OCI-M2 (cell line): ENCODE measurements around the gene CPTP.

Source experiments
- DNase-seq: peaks from one replicate; lab custom pipeline; 2025; ENCODE audit not compliant: unreplicated experiment; lab: John Stamatoyannopoulos, UW

The CPTP gene

DNA sequence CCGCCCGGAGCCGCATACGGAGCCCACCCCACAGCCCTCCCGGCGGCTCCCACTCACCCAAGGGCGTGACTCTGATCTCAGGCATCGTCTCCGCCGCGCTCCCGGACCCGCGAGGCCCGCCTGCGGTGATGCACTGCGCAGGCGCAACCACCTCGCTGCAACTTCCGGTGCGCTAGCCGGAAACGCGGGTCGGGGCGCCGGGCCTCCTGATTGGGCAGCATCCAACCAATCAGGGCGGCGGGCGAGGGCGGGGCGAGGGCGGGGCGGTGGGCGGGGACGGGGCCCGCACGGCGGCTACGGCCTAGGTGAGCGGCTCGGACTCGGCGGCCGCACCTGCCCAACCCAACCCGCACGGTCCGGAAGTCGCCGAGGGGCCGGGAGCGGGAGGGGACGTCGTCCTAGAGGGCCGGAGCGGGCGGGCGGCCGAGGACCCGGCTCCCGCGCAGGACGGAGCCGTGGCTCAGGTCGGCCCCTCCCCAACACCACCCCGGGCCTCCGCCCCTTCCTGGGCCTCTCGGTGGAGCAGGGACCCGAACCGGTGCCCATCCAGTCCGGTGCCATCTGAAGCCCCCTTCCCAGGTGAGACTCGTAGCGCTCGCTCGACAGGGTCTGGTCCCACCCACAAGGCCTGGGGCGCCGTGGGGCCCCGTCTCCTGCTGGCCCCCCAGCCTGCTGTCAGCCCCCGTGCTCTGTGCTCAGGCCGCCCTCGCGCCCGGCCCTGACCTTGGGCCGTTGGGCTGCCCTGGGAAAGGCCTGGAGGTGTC is at the start of gene CPTP, which contains the start of gene INTS11:
Gene CPTP (plus strand): TSS at position 279 of the 764 bp plus-strand sequence. CDS start 2,109 bp downstream, outside the sequence.
Gene INTS11 (minus strand): TSS at position 137 of the 764 bp plus-strand sequence. CDS start 52 bp downstream, at position 85.
- DNase-seq: peak; percentile 29

- DNase-seq: no peak
These were observed 49.6 kb upstream of the CPTP start for GRCh38 chr1:1274931-1275431.

DNA sequence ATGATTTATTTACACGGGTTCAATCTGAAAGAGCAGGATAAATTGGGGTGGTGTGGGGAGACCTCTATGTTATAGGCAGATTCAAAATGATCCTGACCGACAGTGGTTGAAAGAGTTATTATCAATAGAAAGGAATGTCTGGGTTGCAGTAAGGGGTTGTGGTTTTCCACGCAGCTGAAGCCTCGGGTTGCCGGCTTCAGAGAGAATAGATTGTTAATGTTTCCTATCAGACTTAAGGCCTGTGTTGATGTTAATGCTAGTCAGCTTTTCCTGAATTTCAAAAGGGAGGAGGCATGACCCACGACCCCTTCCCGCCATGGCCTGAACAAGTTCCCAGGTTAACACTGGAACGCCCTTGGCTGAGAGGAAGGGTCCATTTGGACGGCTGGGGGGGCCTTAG is 48.8 kb upstream of the CPTP start:
- no peak for DNase-seq

GRCh38 chr1:1278620-1279019 is 46.0 kb upstream of the CPTP start:
- no peak for DNase-seq

GRCh38 chr1:1279028-1279427 is 45.6 kb upstream of the CPTP start:
- DNase-seq: no peak

DNA sequence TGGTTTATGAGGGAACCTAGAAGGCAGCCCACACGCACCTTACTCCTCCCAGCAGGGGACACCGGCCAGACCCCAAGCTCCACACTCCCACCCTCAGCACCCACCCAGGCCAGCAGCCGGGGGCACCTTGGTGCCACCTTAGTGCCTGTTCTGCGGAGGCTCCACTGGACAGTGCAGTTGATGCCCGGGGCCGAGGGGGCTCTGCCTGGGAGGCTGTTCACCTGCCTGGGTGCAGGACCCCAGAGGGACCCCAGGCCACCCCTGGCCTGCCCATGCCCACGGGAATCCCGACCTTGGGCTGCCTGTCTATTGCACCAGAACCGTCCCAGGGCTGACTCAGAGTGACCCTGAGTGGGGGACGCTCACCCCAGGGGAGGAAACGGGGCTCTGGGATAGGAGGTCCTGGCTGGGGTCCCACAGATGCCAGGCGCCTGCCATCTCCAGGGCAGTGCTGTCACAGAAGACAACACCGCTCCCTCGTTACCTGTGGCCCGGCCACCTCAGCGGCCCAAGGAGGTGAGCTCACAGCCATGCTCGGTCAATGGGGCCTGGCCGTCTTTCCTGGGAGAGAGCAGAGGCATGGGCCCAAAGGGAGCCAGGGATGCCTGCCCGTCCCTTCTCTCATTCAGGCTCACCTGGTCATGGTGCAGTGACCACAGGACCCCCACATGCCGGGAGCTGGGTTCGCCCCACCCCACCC is 43.7 kb upstream of the CPTP start:
- DNase-seq: no peak

GRCh38 chr1:1281533-1282321 is 42.9 kb upstream of the CPTP start:
- DNase-seq: no peak

- DNase-seq: no peak
These were observed 41.6 kb upstream of the CPTP start for GRCh38 chr1:1282998-1283397.

GRCh38 chr1:1283821-1284220 is 40.8 kb upstream of the CPTP start:
- no peak for DNase-seq

DNA sequence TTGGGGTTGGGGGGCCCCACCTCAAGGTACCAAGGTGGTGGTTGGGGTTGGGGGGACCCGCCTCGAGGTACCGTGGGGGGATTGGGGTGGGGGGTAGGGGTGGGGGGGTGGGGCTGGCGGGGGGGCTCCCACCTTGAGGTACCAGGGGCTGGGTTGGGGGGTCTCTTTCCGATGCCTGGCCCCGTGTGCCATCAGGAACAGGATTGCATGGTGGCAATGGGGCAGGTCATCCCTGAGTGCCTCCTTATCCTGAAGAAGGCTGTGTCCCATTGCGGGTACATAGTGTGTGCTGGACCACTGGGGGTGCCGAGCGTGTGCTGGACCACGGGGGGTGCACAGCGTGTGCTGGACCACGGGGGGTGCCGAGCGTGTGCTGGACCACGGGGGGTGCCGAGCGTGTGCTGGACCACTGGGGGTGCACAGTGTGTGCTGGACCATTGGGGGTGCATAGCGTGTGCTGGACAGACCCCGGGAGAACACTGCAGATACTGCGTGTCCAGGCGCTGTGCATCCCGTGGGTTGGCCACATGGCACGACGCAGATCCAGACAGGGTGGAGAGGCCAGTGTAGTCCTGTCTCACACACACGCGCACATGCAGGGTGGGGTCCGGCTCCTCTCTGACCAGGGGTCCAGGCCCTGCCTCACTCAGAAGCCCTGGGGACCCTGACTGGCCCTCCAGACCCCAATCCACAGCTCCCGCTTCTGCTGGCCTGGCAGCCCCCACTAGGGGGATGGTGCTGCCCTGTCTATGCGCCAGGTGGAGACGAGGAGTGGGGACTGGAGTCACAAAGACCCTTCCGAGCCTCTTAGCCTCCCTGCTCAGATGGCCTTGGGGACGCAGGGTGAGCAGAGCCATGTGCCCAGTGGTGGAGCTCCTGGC is 40.1 kb upstream of the CPTP start:
- no peak for DNase-seq

- DNase-seq: no peak
These were observed 39.5 kb upstream of the CPTP start for GRCh38 chr1:1285102-1285571.

DNA sequence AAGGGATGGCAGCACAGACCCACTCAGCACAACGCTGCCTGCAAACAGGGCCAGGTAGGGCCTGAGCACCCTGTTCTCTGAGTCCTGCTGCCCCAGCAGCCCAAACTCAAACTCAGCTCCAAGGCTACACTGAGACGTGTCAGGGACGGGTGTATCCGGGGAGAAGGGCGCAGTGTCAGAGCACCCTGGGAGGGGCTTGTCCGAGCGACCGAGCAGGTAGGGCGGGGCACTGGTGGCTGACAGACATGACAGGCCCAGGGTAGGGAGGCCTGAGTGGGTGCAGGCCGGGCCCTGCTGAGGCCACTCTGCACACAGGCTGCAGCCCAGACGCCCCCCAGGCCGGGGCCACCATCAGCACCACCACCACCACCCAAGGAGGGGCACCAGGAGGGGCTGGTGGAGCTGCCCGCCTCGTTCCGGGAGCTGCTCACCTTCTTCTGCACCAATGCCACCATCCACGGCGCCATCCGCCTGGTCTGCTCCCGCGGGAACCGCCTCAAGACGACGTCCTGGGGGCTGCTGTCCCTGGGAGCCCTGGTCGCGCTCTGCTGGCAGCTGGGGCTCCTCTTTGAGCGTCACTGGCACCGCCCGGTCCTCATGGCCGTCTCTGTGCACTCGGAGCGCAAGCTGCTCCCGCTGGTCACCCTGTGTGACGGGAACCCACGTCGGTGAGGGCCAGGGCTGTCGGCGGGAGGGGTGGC is 38.8 kb upstream of the CPTP start:
- DNase-seq: no peak

DNA sequence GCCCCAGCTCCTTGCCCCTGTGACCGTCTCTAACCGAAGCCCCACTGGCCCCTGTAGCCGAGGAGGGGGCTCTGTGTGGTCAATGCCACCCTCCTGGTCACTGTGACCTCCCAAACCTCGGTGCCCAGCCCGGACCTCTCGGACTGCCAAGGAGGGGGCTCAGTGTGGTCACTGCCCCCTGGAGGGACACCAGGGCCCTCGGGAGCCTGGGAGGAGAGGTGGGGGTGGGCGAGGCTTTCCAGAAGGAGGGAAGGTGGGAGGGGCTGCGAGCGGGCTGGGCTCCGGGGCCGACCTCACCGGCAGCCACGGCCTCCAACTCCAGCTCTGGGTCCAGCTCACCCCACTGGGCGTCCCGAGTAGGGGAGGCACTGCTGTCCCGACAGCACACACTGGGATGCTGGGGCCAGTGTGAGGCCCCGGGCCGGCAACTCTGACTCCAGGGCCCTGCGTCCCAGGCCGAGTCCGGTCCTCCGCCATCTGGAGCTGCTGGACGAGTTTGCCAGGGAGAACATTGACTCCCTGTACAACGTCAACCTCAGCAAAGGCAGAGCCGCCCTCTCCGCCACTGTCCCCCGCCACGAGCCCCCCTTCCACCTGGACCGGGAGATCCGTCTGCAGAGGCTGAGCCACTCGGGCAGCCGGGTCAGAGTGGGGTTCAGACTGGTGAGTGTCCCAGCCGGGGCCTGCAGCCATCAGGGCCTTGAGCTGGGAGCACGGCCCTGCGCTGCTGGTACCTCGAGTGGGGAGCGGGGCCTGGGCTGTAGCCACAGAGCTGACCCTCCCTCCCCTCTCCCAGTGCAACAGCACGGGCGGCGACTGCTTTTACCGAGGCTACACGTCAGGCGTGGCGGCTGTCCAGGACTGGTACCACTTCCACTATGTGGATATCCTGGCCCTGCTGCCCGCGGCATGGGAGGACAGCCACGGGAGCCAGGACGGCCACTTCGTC is 38.0 kb upstream of the CPTP start:
- no peak for DNase-seq

DNA sequence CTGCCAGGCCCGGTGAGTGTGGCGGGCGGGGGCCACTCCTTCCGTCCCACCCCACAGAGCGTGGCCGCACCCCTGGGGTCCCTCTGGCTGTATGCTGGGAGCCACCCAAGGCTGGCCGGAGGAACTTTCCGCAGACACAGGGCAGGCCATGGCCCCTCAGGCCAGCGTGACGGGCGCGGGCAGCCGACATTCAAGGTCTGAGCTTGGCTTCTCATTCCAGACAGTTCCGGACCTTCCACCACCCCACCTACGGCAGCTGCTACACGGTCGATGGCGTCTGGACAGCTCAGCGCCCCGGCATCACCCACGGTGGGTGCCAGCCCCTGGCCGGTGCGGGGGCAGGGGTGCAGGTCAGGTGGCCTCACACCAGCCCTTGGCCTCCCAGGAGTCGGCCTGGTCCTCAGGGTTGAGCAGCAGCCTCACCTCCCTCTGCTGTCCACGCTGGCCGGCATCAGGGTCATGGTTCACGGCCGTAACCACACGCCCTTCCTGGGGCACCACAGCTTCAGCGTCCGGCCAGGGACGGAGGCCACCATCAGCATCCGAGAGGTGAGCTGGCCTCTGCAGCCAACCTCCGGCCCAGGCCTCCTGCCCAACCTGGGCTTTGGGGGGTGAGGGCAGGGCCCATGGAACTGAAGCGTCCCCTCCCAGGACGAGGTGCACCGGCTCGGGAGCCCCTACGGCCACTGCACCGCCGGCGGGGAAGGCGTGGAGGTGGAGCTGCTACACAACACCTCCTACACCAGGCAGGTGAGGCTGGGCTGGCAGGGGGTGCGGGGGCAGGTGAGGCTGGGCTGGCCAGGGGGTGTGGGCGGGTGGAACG is 37.1 kb upstream of the CPTP start:
- no peak for DNase-seq

DNA sequence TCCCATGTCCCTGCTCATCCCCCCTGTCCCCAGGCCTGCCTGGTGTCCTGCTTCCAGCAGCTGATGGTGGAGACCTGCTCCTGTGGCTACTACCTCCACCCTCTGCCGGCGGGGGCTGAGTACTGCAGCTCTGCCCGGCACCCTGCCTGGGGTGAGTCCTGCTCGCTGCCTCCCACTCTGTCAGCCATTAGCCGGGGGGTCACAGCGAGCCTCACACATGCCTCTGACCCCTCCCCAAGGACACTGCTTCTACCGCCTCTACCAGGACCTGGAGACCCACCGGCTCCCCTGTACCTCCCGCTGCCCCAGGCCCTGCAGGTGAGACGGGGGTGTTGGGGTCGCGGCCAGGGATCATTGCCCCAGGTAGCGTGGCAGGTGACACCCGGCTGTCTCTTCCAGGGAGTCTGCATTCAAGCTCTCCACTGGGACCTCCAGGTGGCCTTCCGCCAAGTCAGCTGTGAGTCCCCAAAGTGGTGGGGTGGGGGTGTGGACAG is 34.3 kb upstream of the CPTP start:
- no peak for DNase-seq

GRCh38 chr1:1291023-1291528 is 33.5 kb upstream of the CPTP start:
- DNase-seq: no peak
